ENCODE data around the gene GPR139. TPM values are rescaled to one million over a fixed set of nuclear protein-coding genes. Genes with fewer than 3 reads are reported as not detected.

Gene GPR139
- total RNA-seq, 2 experiments from 2014 or later = not detected

DNA sequence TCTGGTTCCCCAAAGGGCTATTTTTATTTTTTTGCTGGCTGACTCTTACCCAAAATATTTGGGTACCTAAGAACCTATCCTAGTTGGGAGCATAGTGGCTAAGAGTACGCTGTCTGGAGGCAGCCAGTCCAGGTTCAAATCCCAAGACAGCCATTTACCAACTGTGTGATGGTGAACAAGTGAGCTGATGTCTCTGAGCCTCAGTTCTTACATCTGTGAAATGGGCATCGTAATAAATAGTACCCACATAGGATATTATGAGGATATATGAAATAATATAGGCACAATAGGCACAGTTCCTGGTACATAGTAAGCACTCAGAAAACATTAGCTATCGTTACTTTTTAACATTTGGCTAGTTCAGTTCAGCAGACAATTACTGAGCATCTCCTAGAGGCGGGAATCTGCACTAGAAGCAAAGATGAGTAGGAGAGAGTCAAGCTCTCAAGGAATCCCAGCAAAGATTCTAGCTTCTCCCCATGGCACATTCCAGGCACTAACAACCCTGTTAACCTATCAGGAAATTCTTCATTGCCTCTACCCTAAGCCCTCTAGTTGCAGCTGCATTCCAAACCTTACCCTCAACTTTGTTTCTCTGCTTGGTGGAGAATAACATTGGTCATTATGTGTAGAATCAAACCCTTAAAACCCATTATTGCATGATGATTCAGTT is 31.6 kb downstream of the GPR139 start:
- Mint-ChIP-seq H3K36me3 (ENCODE audit: low read depth) (no peaks in the 10 kb centered on the region), H3K9me3 (no peaks in the 10 kb centered on the region), H3K27ac (no peak overlapping the region), H3K4me3 (no peak overlapping the region), H3K4me1 (no peaks in the 10 kb centered on the region), H3K27me3 (no peaks in the 10 kb centered on the region)
- CTCF ChIA-PET = interaction anchor here (0.7 kb wide), 1 partner anchor 271 kb away, joined by 3 read pairs; no protein-coding TSS in a partner anchor
- POLR2A ChIA-PET = no interaction called here
- no peak for DNase-seq

DNA sequence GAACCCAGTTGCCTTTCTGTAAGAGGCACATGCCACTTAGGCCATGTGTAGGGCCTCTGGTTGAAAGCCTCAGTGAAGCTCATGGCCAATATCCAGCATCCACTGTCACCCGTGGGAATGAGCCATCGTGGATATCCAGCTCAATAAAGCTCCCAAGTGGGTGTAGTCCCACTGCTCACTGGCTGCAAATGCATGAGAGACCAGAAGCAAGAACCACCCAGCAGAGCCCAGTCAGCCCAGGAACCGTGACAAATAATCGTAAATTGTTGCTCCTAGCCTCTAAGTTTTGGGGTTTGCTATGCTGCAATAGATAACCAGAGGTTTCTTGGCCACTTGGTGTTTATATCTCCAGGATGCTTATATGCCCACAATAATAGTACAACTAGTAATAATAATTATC is 33.7 kb downstream of the GPR139 start:
- ChIA-PET POLR2A (no interaction called here), CTCF (no interaction called here)
- DNase-seq = no peak
- H3K36me3 Mint-ChIP-seq (ENCODE audit: low read depth) = no peaks in the 10 kb centered on the region
- H3K4me3 Mint-ChIP-seq = no peak overlapping the region
- no peaks in the 10 kb centered on the region for H3K4me1 Mint-ChIP-seq
- H3K27me3 Mint-ChIP-seq = no peaks in the 10 kb centered on the region
- no peak overlapping the region for H3K27ac Mint-ChIP-seq
- no peaks in the 10 kb centered on the region for H3K9me3 Mint-ChIP-seq

DNA sequence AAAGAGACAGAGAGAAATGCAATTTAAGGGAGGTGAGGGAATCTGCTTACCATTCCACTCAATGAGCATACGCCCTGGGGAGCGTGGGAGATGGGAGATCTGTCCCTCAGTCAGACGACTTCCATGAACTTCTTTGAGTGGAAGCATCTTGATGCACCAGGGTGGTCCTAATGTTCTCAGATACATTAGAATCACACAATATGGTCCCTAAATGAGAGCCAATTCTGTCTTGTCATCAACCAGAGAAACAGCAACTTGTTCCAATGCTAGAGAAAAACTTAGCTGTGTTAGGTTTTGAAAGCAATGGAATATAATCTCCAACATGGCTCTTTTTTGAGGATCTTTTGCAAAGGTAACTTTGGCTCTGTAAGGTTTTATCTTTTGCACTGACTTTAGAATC is 44.1 kb downstream of the GPR139 start:
- no peaks in the 10 kb centered on the region for H3K27me3 Mint-ChIP-seq
- H3K4me1 Mint-ChIP-seq = no peaks in the 10 kb centered on the region
- no peak overlapping the region for H3K4me3 Mint-ChIP-seq
- ChIA-PET CTCF (no interaction called here), POLR2A (no interaction called here)
- peaks cover 3% of the 10 kb centered on the region for H3K9me3 Mint-ChIP-seq
- no peak for DNase-seq
- H3K27ac Mint-ChIP-seq = no peak overlapping the region
- H3K36me3 Mint-ChIP-seq (ENCODE audit: low read depth) = no peaks in the 10 kb centered on the region

DNA sequence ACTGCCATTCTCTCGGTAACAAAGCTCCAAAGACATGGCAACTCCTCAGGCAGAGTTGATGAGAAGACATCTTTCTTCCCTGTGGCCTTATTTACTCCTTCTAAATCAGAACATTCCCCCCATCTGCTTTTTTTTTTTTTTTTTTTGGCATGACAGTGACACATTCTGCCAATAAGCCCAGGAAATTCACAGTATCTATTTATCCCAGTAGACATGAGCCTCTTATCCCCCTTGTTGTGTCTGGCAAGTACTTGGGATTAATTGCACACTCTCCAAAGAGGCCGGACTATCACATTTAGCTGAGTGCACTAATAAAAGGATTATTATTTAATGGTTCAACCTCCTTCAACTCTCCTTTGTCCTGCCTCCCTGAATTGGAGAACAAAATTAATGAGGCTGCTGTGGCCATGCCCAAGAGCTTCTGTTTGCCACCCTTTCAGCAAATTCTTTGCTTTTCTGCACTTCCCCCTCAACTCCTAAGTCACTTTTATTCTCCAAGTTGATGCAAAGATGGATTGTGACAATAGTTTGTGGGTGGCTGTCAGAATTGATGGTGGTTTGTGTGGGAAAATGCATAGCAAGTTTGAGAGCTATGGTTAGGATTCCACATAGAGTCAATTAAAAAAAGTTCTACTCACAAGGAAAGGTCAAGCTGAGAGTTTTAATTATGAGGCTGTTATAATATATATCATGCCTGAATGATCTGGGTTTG is 47.2 kb downstream of the GPR139 start:
- ChIA-PET POLR2A (no interaction called here), CTCF (no interaction called here)
- DNase-seq = no peak
- Mint-ChIP-seq H3K36me3 (ENCODE audit: low read depth) (no peaks in the 10 kb centered on the region), H3K27ac (no peak overlapping the region), H3K9me3 (no peaks in the 10 kb centered on the region), H3K27me3 (no peaks in the 10 kb centered on the region), H3K4me3 (no peak overlapping the region), H3K4me1 (no peaks in the 10 kb centered on the region)

DNA sequence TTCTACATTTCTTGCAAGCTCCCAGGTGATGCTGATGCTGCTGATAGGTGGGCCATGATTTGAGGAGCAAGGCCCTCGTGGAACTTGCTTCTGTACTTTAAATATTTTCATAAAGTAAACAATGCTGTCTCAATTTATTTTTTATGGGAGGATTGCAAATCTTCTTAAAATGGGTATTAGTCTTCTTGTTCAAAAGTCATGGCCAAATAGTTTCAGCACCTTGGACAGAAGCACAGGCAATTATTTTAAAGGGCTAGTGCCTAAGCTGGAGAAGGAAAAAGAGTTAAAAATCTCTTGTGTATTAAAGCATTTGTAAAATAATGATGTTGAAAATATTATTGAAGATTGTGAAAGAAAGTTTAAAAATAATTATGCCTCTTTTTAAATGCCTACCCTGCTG is 50.5 kb downstream of the GPR139 start:
- H3K4me3 Mint-ChIP-seq = no peak overlapping the region
- no peak overlapping the region for H3K27ac Mint-ChIP-seq
- no peaks in the 10 kb centered on the region for H3K9me3 Mint-ChIP-seq
- peak; percentile 14 for DNase-seq
- no peaks in the 10 kb centered on the region for H3K36me3 Mint-ChIP-seq (ENCODE audit: low read depth)
- ChIA-PET CTCF (no interaction called here), POLR2A (no interaction called here)
- H3K27me3 Mint-ChIP-seq = no peaks in the 10 kb centered on the region
- no peaks in the 10 kb centered on the region for H3K4me1 Mint-ChIP-seq

DNA sequence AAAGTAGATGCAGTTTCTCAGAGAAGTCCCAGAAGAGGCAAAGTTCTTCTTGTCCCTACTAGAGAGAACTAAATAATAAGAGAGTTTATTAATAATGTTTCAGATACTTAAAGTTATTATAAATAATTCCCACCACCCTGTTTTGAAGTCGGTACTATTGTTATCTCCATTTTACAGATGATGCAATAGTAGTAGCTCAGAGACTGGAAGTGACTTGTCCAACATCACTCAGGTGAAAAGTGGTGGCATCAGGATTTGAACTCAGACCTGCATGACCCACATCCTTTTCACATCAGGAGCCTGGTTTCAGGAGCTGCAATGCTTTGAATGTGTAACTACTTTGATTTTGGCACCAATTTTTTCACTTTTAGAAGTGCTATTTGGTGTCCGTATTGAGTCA is 52.7 kb downstream of the GPR139 start:
- H3K27me3 Mint-ChIP-seq = no peaks in the 10 kb centered on the region
- H3K4me3 Mint-ChIP-seq = no peak overlapping the region
- H3K27ac Mint-ChIP-seq = no peak overlapping the region
- no peaks in the 10 kb centered on the region for H3K36me3 Mint-ChIP-seq (ENCODE audit: low read depth)
- CTCF ChIA-PET = no interaction called here
- no peak for DNase-seq
- H3K4me1 Mint-ChIP-seq = no peaks in the 10 kb centered on the region
- no peaks in the 10 kb centered on the region for H3K9me3 Mint-ChIP-seq
- POLR2A ChIA-PET = no interaction called here

DNA sequence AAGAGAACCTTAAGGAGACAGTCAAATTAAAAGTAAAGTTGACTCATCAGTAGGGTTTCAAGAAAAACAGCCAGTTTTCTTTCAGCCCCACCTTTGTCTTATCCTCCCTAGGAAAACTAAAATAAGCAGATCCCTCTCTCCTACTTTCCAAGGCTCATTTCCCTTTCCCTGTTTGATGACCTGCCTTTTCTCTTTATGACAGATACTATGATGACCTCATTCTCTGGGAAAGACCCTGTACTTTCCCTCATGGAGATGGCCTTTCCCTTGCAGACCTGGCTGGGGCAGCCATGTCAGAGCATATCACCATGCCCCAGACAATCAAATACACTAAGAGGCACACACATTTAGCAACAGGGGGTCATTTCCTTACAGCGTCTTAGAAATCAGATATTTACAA is 53.6 kb downstream of the GPR139 start:
- CTCF ChIA-PET = no interaction called here
- no peaks in the 10 kb centered on the region for H3K4me1 Mint-ChIP-seq
- DNase-seq = no peak
- H3K27ac Mint-ChIP-seq = no peak overlapping the region
- no peak overlapping the region for H3K4me3 Mint-ChIP-seq
- no peaks in the 10 kb centered on the region for H3K9me3 Mint-ChIP-seq
- POLR2A ChIA-PET = no interaction called here
- no peaks in the 10 kb centered on the region for H3K27me3 Mint-ChIP-seq
- H3K36me3 Mint-ChIP-seq (ENCODE audit: low read depth) = no peaks in the 10 kb centered on the region

DNA sequence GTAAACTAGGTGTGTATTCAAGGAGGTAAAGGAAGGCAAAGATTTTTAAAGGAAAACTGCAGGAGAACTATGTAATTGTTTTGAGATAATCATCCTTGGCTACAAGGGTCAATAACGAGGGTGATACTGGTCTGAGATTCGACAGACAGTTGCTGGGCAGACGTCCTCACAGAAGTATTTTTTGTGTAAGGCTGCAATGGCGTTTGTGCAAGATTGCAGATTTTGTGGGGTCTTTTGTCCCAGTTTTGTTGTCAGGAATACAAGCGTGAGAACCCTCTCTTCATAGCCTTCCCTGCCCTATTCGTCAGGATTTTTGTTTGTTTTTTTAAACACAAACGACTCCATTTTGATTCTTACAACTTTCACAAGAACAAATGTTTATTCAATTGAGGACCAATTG is 57.5 kb downstream of the GPR139 start:
- DNase-seq = no peak
- no peak overlapping the region for H3K27ac Mint-ChIP-seq
- H3K36me3 Mint-ChIP-seq (ENCODE audit: low read depth) = no peaks in the 10 kb centered on the region
- H3K4me1 Mint-ChIP-seq = no peaks in the 10 kb centered on the region
- no peaks in the 10 kb centered on the region for H3K27me3 Mint-ChIP-seq
- H3K9me3 Mint-ChIP-seq = no peaks in the 10 kb centered on the region
- ChIA-PET POLR2A (no interaction called here), CTCF (no interaction called here)
- no peak overlapping the region for H3K4me3 Mint-ChIP-seq

DNA sequence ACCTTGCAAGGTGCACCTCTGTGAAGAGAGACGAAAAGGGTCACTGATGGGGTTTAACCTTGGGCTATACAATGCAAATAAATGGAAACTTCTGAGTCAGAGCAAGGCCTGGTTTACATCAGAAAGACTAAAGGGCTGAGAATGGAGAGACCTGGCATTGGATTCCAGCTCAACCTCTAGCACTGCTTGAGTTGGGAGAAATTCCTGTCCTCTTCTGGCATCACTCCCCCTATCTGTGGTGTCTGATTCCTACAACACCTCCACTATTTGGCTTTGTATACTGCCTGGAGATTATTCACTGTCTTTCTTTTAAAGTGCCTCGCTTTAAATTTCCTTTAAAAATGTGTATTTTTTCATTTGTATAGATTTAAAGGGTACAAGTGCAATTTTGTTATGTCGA is 68.8 kb downstream of the GPR139 start:
- Mint-ChIP-seq H3K9me3 (peaks cover 2% of the 10 kb centered on the region), H3K27ac (no peak overlapping the region), H3K27me3 (peaks cover 2% of the 10 kb centered on the region), H3K4me1 (no peaks in the 10 kb centered on the region), H3K36me3 (ENCODE audit: low read depth) (no peaks in the 10 kb centered on the region), H3K4me3 (no peak overlapping the region)
- ChIA-PET POLR2A (no interaction called here), CTCF (no interaction called here)
- DNase-seq = no peak

DNA sequence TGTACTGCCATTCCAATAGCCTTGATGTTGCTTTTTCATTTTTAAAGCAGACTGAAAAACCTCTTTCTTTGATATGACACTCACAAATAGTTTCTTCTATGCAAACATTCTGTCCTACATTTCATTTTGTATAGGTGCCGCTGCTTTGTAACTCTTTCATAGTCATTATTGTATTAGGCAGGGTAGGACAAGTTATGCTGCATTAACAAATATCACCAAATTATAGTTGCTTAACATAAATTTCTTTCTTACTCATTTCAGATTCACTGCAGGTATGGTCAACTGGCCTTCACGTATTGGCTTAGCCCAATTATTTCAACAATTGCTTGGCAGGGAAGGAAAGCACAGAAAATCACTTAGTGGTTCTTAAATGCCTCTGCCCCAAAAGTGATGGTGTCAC is 70.8 kb downstream of the GPR139 start:
- H3K4me3 Mint-ChIP-seq = no peak overlapping the region
- no peak for DNase-seq

DNA sequence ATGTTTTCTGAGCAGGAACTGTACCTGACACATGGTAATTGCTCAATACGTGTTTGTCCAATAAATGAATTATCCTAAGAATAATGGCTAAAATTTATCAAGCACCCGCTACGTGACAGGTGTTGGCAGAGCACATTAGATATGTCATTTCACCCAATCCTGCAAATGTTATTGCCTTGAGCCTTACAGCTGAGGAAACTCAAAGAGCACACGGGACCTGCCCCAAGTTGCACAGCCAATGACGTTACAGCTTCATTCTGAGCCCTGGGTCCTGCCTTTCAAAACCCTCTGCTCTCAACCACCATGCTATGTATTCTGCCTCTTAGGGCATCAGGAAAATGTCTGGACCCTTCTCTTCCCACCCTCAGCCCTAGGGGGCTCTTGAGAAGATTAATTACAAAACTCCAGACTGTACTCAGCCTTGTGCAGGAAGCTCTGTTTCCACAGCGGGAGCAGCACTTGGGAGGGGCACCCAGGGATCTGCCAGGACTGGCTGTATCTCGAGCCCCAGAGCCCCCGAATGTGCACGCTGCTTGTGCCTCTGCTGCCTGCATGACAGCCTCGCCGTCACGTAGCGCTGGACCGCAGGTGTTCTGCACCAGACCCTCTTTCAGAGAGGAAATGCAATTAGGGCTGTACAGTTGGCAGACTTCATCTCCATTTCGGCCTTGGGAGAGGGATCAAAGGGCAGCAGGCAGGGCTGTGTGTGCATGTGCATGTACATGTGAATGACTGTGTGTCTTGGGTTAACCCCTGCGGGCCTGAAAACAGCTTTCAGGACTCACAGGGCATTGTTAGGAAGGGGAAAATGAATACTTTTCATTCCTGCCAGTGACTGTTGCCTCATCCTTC is 71.6 kb downstream of the GPR139 start:
- Mint-ChIP-seq H3K27me3 (no peaks in the 10 kb centered on the region), H3K4me3 (no peak overlapping the region), H3K4me1 (no peaks in the 10 kb centered on the region), H3K36me3 (ENCODE audit: low read depth) (no peaks in the 10 kb centered on the region), H3K27ac (no peak overlapping the region), H3K9me3 (peaks cover 2% of the 10 kb centered on the region)
- CTCF ChIA-PET = no interaction called here
- POLR2A ChIA-PET = no interaction called here
- no peak for DNase-seq

More for the DNA sequence above, 70.8 kb downstream of the GPR139 start:
- H3K27ac Mint-ChIP-seq = no peak overlapping the region
- H3K4me1 Mint-ChIP-seq = no peaks in the 10 kb centered on the region
- no peaks in the 10 kb centered on the region for H3K36me3 Mint-ChIP-seq (ENCODE audit: low read depth)
- CTCF ChIA-PET = no interaction called here
- POLR2A ChIA-PET = no interaction called here
- H3K27me3 Mint-ChIP-seq = peaks cover 2% of the 10 kb centered on the region
- peaks cover 2% of the 10 kb centered on the region for H3K9me3 Mint-ChIP-seq

DNA sequence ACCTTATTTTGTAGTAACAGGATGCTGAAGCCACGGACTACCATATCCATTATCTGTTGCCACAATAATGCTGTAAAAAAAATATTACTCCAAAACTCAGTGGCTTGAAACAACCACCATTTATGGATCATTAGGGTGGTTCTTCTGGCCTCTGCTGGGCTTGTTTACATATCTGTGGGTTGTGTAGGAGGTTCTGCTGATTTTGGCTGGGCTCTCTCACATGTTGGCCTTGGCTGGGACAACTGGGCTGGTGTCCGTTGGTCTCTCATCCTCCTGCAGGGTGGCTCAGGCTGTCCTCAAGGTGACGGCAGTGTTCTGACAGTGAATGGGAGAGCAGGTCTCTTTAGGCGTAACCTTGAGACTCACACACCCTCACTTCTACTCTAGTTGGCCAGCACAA is 76.0 kb downstream of the GPR139 start:
- ChIA-PET CTCF (no interaction called here), POLR2A (no interaction called here)
- no peak for DNase-seq
- no peak overlapping the region for H3K4me3 Mint-ChIP-seq
- no peaks in the 10 kb centered on the region for H3K4me1 Mint-ChIP-seq
- H3K27ac Mint-ChIP-seq = no peak overlapping the region
- H3K9me3 Mint-ChIP-seq = peaks cover 2% of the 10 kb centered on the region
- H3K27me3 Mint-ChIP-seq = no peaks in the 10 kb centered on the region
- no peaks in the 10 kb centered on the region for H3K36me3 Mint-ChIP-seq (ENCODE audit: low read depth)

DNA sequence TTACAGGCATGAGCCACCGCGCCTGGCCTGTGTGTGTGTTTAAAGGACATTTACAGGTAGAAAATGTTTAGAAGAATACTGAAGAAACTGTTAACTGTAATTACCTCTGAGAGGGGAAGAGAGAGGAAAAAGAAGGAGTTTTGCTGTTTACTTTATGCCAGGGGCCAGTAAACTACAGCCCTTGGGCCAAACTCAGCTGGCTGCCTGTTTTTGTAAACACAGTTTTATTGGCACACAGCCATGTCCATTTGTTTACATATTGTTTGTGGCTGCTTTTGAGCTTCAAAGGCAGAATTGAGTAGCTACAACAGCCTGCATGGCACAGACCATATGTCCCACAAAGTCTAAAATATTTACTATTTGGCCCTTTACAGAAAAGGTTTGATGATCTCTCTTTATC is 76.4 kb downstream of the GPR139 start:
- Mint-ChIP-seq H3K4me1 (no peaks in the 10 kb centered on the region), H3K9me3 (peaks cover 2% of the 10 kb centered on the region), H3K27ac (no peak overlapping the region), H3K27me3 (no peaks in the 10 kb centered on the region), H3K4me3 (no peak overlapping the region), H3K36me3 (ENCODE audit: low read depth) (no peaks in the 10 kb centered on the region)
- ChIA-PET CTCF (no interaction called here), POLR2A (no interaction called here)
- no peak for DNase-seq

Data from activated CD4-positive, alpha-beta T cell treated with anti-CD3 and anti-CD28 coated beads, Interleukin-2, amount 10 ng/mL, durations not matched to agents 7 days and 5 days (primary cell).